ENCODE data around the gene MIPEP. TPM values are rescaled to one million over a fixed set of nuclear protein-coding genes. Genes with fewer than 3 reads are reported as not detected.

MIPEP gene
- total and polyA plus RNA-seq, 10 of the 15 experiments (the other 5 are each of a cell fraction or from before 2014, with no cell fraction given): 15.6 to 56.2 (median 29.8) TPM

GRCh38 chr13:23705583-23705982, 183.6 kb downstream of the MIPEP start:
- no TSS peak for BruUV-seq (replicated peaks)
- Histone ChIP-seq H3K9me3 (replicated peaks; ENCODE audit: control insufficient read depth, insufficient read depth, low read length) (no peaks in the 10 kb centered on the region), H3K27ac (ENCODE audit: control insufficient read depth, insufficient read depth) (no peak overlapping the region), H3K4me2 (ENCODE audit: control insufficient read depth, insufficient read depth) (no peak overlapping the region), H3K79me2 (ENCODE audit: control insufficient read depth, insufficient read depth, low read length) (no peaks in the 10 kb centered on the region), H4K20me1 (ENCODE audit: control insufficient read depth, insufficient read depth) (no peaks in the 10 kb centered on the region), H2AFZ (ENCODE audit: control insufficient read depth, low read depth, low read length) (no peak overlapping the region), H3K4me3 (no peak overlapping the region), H3K27me3 (replicated peaks in 1 of 2; ENCODE audit: control insufficient read depth in 2 of 2, insufficient read depth in 2 of 2, low read length in 1 of 2) (no peaks in the 10 kb centered on the region; a peak in 1 of 4 replicates), H3K9ac (ENCODE audit: control insufficient read depth, insufficient read depth, low read length) (no peak overlapping the region), H3K36me3 (ENCODE audit: control insufficient read depth in 2 of 2, insufficient read depth in 2 of 2, low read length in 1 of 2) (no peaks in the 10 kb centered on the region), H3K4me1 (ENCODE audit: control insufficient read depth, insufficient read depth, low read length) (peaks cover 2% of the 10 kb centered on the region)
- ChIA-PET POLR2A (no interaction called here), CTCF (no interaction called here), SMC1A (ENCODE audit: uncharacterized antibody, unreplicated experiment) (no interaction called here), RAD21 (ENCODE audit: unreplicated experiment) (no interaction called here)
- FAIRE-seq: no peak
- in situ Hi-C loops (cut with MboI) (no loop called here), intact Hi-C loops (cut with micrococcal nuclease; ENCODE audit: unreplicated experiment) (no loop called here)
- DNase-seq (ENCODE audit: low read depth, low spot score): no peak
- no peak for TF ChIP-seq NFXL1 (IDR thresholded peaks at IDR 0.05; ENCODE audit: borderline replicate concordance)
- no peak for TF ChIP-seq HDAC2 (IDR thresholded peaks at IDR 0.05)
- no peak for TF ChIP-seq SMARCA5 (IDR thresholded peaks at IDR 0.05)
- TF ChIP-seq SPI1 (IDR thresholded peaks at IDR 0.05; ENCODE audit: borderline replicate concordance, insufficient read depth, low read depth, low read length): no peak
- no peak for TF ChIP-seq EP300 (IDR thresholded peaks at IDR 0.05; ENCODE audit: borderline replicate concordance in 1 of 2, control insufficient read depth in 1 of 2, low read depth in 2 of 2, low read length in 2 of 2)
- no peak for TF ChIP-seq NKRF (conservative IDR thresholded peaks at IDR 0.05)
- 50% methylated on average over 2 of the region's 2 CpGs for WGBS (ENCODE audit: insufficient coverage, insufficient replicate concordance, low lambda C conversion rate, missing lambda C conversion rate)
- no peak for ATAC-seq

All from GM12878 (cell line).